NCI-H1436 (cell line): Measurements from ENCODE around the gene EXOSC1.
"Not testable (repeated sequence)": the region's sequence is repeated elsewhere in the genome, so short reads cannot be mapped to it uniquely, and the experiment has no call there.

Experiments used
- DNase-seq: peaks from one replicate; lab custom pipeline; 2025; lab: John Stamatoyannopoulos, UW

Gene EXOSC1

GRCh38 chr10:97459111-97459510 is 13.3 kb upstream of the EXOSC1 start:
- DNase-seq = no peak

GRCh38 chr10:97456686-97457065 is 10.9 kb upstream of the EXOSC1 start:
- no peak for DNase-seq

GRCh38 chr10:97456034-97456685 is 10.4 kb upstream of the EXOSC1 start:
- DNase-seq = no peak

GRCh38 chr10:97454330-97455036 is 8.7 kb upstream of the EXOSC1 start:
- DNase-seq = no peak

- no peak for DNase-seq
Measured at GRCh38 chr10:97452352-97452751, 6.5 kb upstream of the EXOSC1 start.

- DNase-seq = no peak
Measured at GRCh38 chr10:97451605-97452004, 5.8 kb upstream of the EXOSC1 start.

- DNase-seq = no peak
Measured at GRCh38 chr10:97450828-97451227, 5.0 kb upstream of the EXOSC1 start.

GRCh38 chr10:97445357-97445721 is 467 bp downstream of the EXOSC1 start:
- no peak for DNase-seq

- no peak for DNase-seq
Measured at GRCh38 chr10:97444212-97444611, 1.6 kb downstream of the EXOSC1 start.

- DNase-seq = no peak
Measured at GRCh38 chr10:97442277-97442676, 3.5 kb downstream of the EXOSC1 start.

GRCh38 chr10:97435211-97435610 is 10.6 kb downstream of the EXOSC1 start:
- no peak for DNase-seq

- DNase-seq = no peak
Measured at GRCh38 chr10:97434557-97434956, 11.2 kb downstream of the EXOSC1 start.

- no peak for DNase-seq
Measured at GRCh38 chr10:97434055-97434454, 11.8 kb downstream of the EXOSC1 start.

- DNase-seq = no peak
Measured at GRCh38 chr10:97428572-97428981, 17.2 kb downstream of the EXOSC1 start.

- DNase-seq = no peak
Measured at GRCh38 chr10:97427571-97428179, 18.1 kb downstream of the EXOSC1 start.

GRCh38 chr10:97426776-97427570 is 18.8 kb downstream of the EXOSC1 start:
- DNase-seq = peak; percentile 1

GRCh38 chr10:97425964-97426775 is 19.6 kb downstream of the EXOSC1 start, which contains the start of gene PGAM1:
PGAM1 (plus strand) TSS chr10:97426191; CDS start chr10:97426308, 117 bp downstream.
- peak; percentile 93 for DNase-seq

GRCh38 chr10:97423757-97424098 is 22.1 kb downstream of the EXOSC1 start:
- DNase-seq = not testable (repeated sequence)

GRCh38 chr10:97416565-97416964 is 29.2 kb downstream of the EXOSC1 start:
- no peak for DNase-seq

- no peak for DNase-seq
Measured at GRCh38 chr10:97412891-97413304, 32.9 kb downstream of the EXOSC1 start.

- DNase-seq = no peak
Measured at GRCh38 chr10:97411406-97411805, 34.4 kb downstream of the EXOSC1 start.
